Upper lobe of left lung (tissue), 6 donors: ENCODE data around the gene GRK3. TPM values are rescaled to one million over a fixed set of nuclear protein-coding genes. Genes with fewer than 3 reads are reported as not detected.

Source experiments
- ATAC-seq, 2 donors: fragments of 200-7000 bp; cut with Tn5 transposase; one replicate each; pipeline ENCODE4 v1.9.1; 2022; ENCODE audit warnings: mild to moderate bottlenecking in 2 of 2, moderate library complexity in 2 of 2; ENCODE audit not compliant: low FRiP score in 2 of 2
- DNase-seq, 2 donors: peaks; one replicate each; pipeline ENCODE4 v3.0.0-alpha.2; 2019 to 2020
- H3K27ac ChIP-seq, 4 donors: fragments of 200-600 bp; sonication (generic); one replicate each; pipeline ENCODE4 v1.5.1; 2016 to 2019
- H3K27me3 ChIP-seq, 4 donors: fragments of 200-600 bp; sonication (generic); one replicate each; pipeline ENCODE4 v1.5.1; 2017 to 2019
- H3K36me3 ChIP-seq, 4 donors: fragments of 200-600 bp; sonication (generic); one replicate each; pipeline ENCODE4 v1.5.1; 2016 to 2019
- H3K4me1 ChIP-seq, 4 donors: fragments of 200-600 bp; sonication (generic); one replicate each; pipeline ENCODE4 v1.5.1; 2018 to 2019
- H3K4me3 ChIP-seq, 4 donors: fragments of 200-600 bp; sonication (generic); one replicate each; pipeline ENCODE4 v1.5.1; 2017 to 2019; ENCODE audit warnings: mild to moderate bottlenecking in 2 of 4, moderate library complexity in 1 of 4
- H3K9me3 ChIP-seq, 4 donors: fragments of 200-600 bp; sonication (generic); one replicate each; pipeline ENCODE4 v1.5.1; 2018 to 2019
- CTCF ChIP-seq, 6 experiments: fragments of 450-650 bp in 4 of 6; fragments of 200-600 bp in 2 of 6; sonication (generic) in 2 of 6; IDR thresholded peaks; one replicate each; pipeline ENCODE4 v1.5.1; 2016 to 2019; ENCODE audit warnings: antibody characterized with exemption in 6 of 6
- EP300 ChIP-seq, 4 donors: sonication (generic); formaldehyde crosslinking; IDR thresholded peaks; one replicate each; pipeline ENCODE4 v1.5.1; 2017; ENCODE audit warnings: antibody characterized with exemption in 4 of 4, control low read depth in 2 of 4
- POLR2A ChIP-seq, 4 donors: fragments of 450-650 bp; IDR thresholded peaks; one replicate each; pipeline ENCODE4 v1.5.1; 2016 to 2017; ENCODE audit warnings: antibody characterized with exemption in 4 of 4, mild to moderate bottlenecking in 2 of 4
- POLR2AphosphoS5 ChIP-seq, 2 donors: sonication (generic); formaldehyde crosslinking; IDR thresholded peaks; one replicate each; pipeline ENCODE4 v1.5.1; 2017; ENCODE audit warnings: antibody characterized with exemption in 2 of 2
- WGBS, 2 donors: methylation state at CpG; one replicate each; pipeline ENCODE4 v1.1.5; 2017 to 2018; 5-methylcytosine and 5-hydroxymethylcytosine counted together
- total RNA-seq, 6 donors: library from RNA; depleted of rRNA in 4 of 6; stranded (reverse); fragments of >200 nt in 4 of 6; gene quantifications; one replicate each; pipeline versions ENCODE4 v1.1.0 to v1.2.1, GENCODE V29; 2016 to 2021
- donor health status: DM: no; HTN: no; CAD: no; lungs with moderate emphysema.
- donor health status: DM: no; HTN: yes; CAD: no; lungs with severe emphysema.

GRK3 gene
- total RNA-seq, 6 donors from 2014 or later, result 16.0 to 25.2 (median 21.6) TPM

- no peak for TF ChIP-seq POLR2A (IDR thresholded peaks at IDR 0.05)
- Histone ChIP-seq H3K36me3 (peaks cover 0 to 18% (median 7%) of the 10 kb centered on the region in 4 donors), H3K27ac (no peak overlapping the region), H3K27me3 (no peaks in the 10 kb centered on the region), H3K4me3 (no peak overlapping the region), H3K9me3 (no peaks in the 10 kb centered on the region), H3K4me1 (no peaks in the 10 kb centered on the region)
- ATAC-seq, result peak in 1 of 2 donors; percentile 36
- 82 to 88% methylated on average over 16 of the region's 16 CpGs for WGBS, 2 donors
- DNase-seq, result peak in 1 of 2 donors; percentile 61
Observed at GRCh38 chr22:25694196-25694907, 129.9 kb downstream of the GRK3 start.

GRCh38 chr22:25695146-25695545, 130.7 kb downstream of the GRK3 start:
- no peak for DNase-seq
- H3K27me3 ChIP-seq, result no peaks in the 10 kb centered on the region
- no peaks in the 10 kb centered on the region for H3K9me3 ChIP-seq
- WGBS, 2 donors, result 85 to 92% methylated on average over 5 of the region's 5 CpGs
- peaks cover 0 to 16% (median 7%) of the 10 kb centered on the region in 4 donors for H3K36me3 ChIP-seq
- ATAC-seq, result no peak
- H3K27ac ChIP-seq, result no peak overlapping the region
- TF ChIP-seq EP300 (IDR thresholded peaks at IDR 0.05) (no peak), CTCF (IDR thresholded peaks at IDR 0.05) (no peak), POLR2AphosphoS5 (IDR thresholded peaks at IDR 0.05) (no peak), POLR2A (IDR thresholded peaks at IDR 0.05) (no peak)
- no peak overlapping the region for H3K4me3 ChIP-seq
- no peaks in the 10 kb centered on the region for H3K4me1 ChIP-seq

- no peaks in the 10 kb centered on the region for H3K9me3 ChIP-seq
- DNase-seq (no peak), ATAC-seq (no peak)
- no peaks in the 10 kb centered on the region for H3K27me3 ChIP-seq
- H3K36me3 ChIP-seq, result peaks cover 0 to 9% (median 4%) of the 10 kb centered on the region in 4 donors
- no peak for TF ChIP-seq POLR2AphosphoS5 (IDR thresholded peaks at IDR 0.05)
- TF ChIP-seq POLR2A (IDR thresholded peaks at IDR 0.05), result no peak
- TF ChIP-seq CTCF (IDR thresholded peaks at IDR 0.05), result no peak
- TF ChIP-seq EP300 (IDR thresholded peaks at IDR 0.05), result no peak
- H3K4me1 ChIP-seq, result no peaks in the 10 kb centered on the region
- no peak overlapping the region for H3K4me3 ChIP-seq
- WGBS, 2 donors, result 72 to 82% methylated on average over 2 of the region's 2 CpGs
- no peak overlapping the region for H3K27ac ChIP-seq
Observed at GRCh38 chr22:25696763-25697162, 132.3 kb downstream of the GRK3 start.

GRCh38 chr22:25697181-25697664, 132.7 kb downstream of the GRK3 start:
- no peak overlapping the region for H3K27ac ChIP-seq
- no peaks in the 10 kb centered on the region for H3K4me1 ChIP-seq
- DNase-seq, result no peak
- H3K27me3 ChIP-seq, result no peaks in the 10 kb centered on the region
- H3K4me3 ChIP-seq, result no peak overlapping the region
- H3K36me3 ChIP-seq, result peaks cover 0 to 8% (median 3%) of the 10 kb centered on the region in 4 donors
- TF ChIP-seq POLR2AphosphoS5 (IDR thresholded peaks at IDR 0.05) (no peak), POLR2A (IDR thresholded peaks at IDR 0.05) (no peak), EP300 (IDR thresholded peaks at IDR 0.05) (no peak), CTCF (IDR thresholded peaks at IDR 0.05) (no peak)
- WGBS, 2 donors, result 79 to 96% methylated on average over 5 of the region's 5 CpGs
- no peaks in the 10 kb centered on the region for H3K9me3 ChIP-seq
- no peak for ATAC-seq

- no peak for ATAC-seq
Observed at GRCh38 chr22:25697978-25698377, 133.5 kb downstream of the GRK3 start.

More at GRCh38 chr22:25697978-25698377, 133.5 kb downstream of the GRK3 start:
- WGBS, 2 donors, result 75 to 84% methylated on average over 2 of the region's 2 CpGs
- TF ChIP-seq POLR2A (IDR thresholded peaks at IDR 0.05) (no peak), EP300 (IDR thresholded peaks at IDR 0.05) (no peak), CTCF (IDR thresholded peaks at IDR 0.05) (no peak), POLR2AphosphoS5 (IDR thresholded peaks at IDR 0.05) (no peak)
- Histone ChIP-seq H3K4me1 (no peaks in the 10 kb centered on the region), H3K9me3 (no peaks in the 10 kb centered on the region), H3K4me3 (no peak overlapping the region), H3K36me3 (peaks cover 0 to 8% (median 2%) of the 10 kb centered on the region in 4 donors), H3K27me3 (no peaks in the 10 kb centered on the region), H3K27ac (no peak overlapping the region)
- no peak for DNase-seq
